NCI-H1436 (cell line): ENCODE results near the gene LIX1L.

Experiments
- DNase-seq: peaks from one replicate; lab custom pipeline; 2025; lab: John Stamatoyannopoulos, UW

LIX1L gene

GRCh38 chr1:145985502-145986439 is 28.0 kb upstream of the LIX1L start:
- no peak for DNase-seq

- no peak for DNase-seq
Observed at GRCh38 chr1:145985129-145985501, 27.3 kb upstream of the LIX1L start.

GRCh38 chr1:145983960-145984830 is 26.4 kb upstream of the LIX1L start:
- no peak for DNase-seq

- no peak for DNase-seq
Observed at GRCh38 chr1:145983206-145983675, 25.4 kb upstream of the LIX1L start.

GRCh38 chr1:145982010-145982723 is 24.4 kb upstream of the LIX1L start:
- DNase-seq, result no peak

GRCh38 chr1:145980457-145980994 is 22.7 kb upstream of the LIX1L start:
- DNase-seq, result no peak

- DNase-seq, result no peak
Observed at GRCh38 chr1:145979746-145980456, 22.1 kb upstream of the LIX1L start.

- peak; percentile 96 for DNase-seq
Observed at GRCh38 chr1:145978854-145979745, 21.3 kb upstream of the LIX1L start.

GRCh38 chr1:145978471-145978853 is 20.6 kb upstream of the LIX1L start:
- DNase-seq, result no peak

- peak; percentile 75 for DNase-seq
Observed at GRCh38 chr1:145977486-145978470, 20.0 kb upstream of the LIX1L start.

- no peak for DNase-seq
Observed at GRCh38 chr1:145977016-145977415, 19.2 kb upstream of the LIX1L start.

GRCh38 chr1:145975216-145975615 is 17.4 kb upstream of the LIX1L start:
- no peak for DNase-seq

GRCh38 chr1:145974721-145975120 is 16.9 kb upstream of the LIX1L start:
- no peak for DNase-seq

- DNase-seq, result no peak
Observed at GRCh38 chr1:145972580-145972979, 14.8 kb upstream of the LIX1L start.

- DNase-seq, result no peak
Observed at GRCh38 chr1:145967288-145967687, 9.5 kb upstream of the LIX1L start.

GRCh38 chr1:145965119-145965744 is 7.4 kb upstream of the LIX1L start:
- DNase-seq, result no peak

- peak; percentile 83 for DNase-seq
Observed at GRCh38 chr1:145964328-145965118, 6.7 kb upstream of the LIX1L start, which contains the start of the genes ANKRD34A and POLR3GL. Gene ANKRD34A, minus strand, starts transcription at chr1:145964575. Its CDS starts 2,816 bp downstream, at chr1:145961759. Gene POLR3GL, plus strand, starts transcription at chr1:145964690. Its CDS starts 10,176 bp downstream, at chr1:145974866.
